GM11168 (cell line): ENCODE measurements around the gene ITPK1.

Source experiments
- in situ Hi-C: fragments of 300-500 bp; cut with MboI; formaldehyde crosslinking; loops from one replicate; pipeline ENCODE4 v1.12.0; 2022; ENCODE audit warnings: low sequenced_read_pairs; ENCODE audit not compliant: unreplicated experiment

The ITPK1 gene

GRCh38 chr14:92922155-92922735, 193.5 kb downstream of the ITPK1 start:
- in situ Hi-C loops, result no loop called here

GRCh38 chr14:92920001-92920400, 195.7 kb downstream of the ITPK1 start:
- in situ Hi-C loops, result no loop called here

GRCh38 chr14:92917956-92918355, 197.8 kb downstream of the ITPK1 start:
- in situ Hi-C loops, result no loop called here

GRCh38 chr14:92917041-92917940, 198.4 kb downstream of the ITPK1 start:
- in situ Hi-C loops, result no loop called here

DNA sequence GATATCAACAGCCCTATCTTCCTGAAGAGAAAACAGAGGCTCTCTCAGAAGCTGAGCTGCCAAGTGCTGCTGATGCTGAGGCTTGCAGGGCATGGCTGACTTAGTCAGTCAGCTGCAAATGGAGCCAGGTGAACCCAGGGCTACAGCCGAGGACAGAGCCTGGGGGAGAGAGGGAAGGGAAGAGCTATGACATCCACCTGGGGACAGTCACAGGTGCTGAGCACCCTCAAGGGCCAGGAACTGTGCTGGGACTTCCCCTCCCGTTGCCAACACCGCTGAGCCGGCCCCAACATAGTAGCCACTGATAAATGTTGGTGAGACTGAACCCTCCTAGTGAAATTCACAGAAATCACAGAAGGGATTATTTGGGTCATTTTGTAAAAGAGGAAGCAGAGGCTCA, 199.5 kb downstream of the ITPK1 start:
- in situ Hi-C loops, result no loop called here

DNA sequence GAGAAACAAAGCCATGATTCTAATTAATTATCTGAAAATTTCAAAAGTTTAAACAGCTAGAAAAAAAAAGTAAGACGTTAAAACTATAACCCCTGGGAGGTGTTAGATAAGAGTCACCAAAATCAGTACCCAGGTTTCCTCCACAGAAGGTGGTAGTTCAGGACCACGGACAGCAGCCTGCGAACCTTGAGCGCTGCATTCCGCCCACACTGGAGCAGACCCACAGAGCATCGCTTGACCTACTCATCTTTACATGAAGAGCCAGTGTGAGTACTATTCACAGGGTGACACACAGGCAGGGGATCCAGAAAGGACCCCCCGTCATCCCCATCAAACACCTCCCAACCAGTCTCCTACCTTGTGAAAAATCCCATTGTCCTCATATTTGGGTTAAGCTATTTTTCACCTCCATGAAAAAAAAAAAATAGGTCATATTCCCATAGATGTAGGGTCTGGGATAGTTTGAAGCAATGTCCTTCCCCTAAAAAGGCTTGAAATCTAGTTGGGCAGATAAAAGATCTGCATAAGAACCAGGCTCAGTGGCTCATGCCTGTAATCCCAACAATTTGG, 201.6 kb downstream of the ITPK1 start:
- in situ Hi-C loops, result no loop called here

GRCh38 chr14:92907316-92907911, 208.3 kb downstream of the ITPK1 start:
- in situ Hi-C loops, result no loop called here

DNA sequence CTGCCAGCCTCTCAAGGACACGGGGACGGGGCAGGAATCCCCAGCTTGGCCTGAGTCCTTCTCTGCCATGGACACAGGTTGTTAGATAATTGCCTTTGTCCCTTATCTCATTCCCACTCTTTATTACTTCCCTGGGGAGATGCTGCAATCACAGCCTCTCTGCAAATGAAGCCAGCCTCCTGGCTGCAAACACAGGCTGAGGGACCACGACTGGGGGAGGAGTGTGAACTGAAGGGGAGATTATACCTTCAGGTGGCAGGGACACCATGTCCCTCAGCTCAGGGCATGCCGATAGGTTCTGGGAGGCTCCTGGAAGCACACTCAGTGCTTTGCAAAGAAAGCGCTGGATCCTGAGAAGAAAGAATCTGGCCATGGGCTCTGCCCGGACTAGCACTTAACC, 208.9 kb downstream of the ITPK1 start:
- in situ Hi-C loops, result no loop called here

GRCh38 chr14:92906420-92906819, 209.3 kb downstream of the ITPK1 start:
- in situ Hi-C loops, result no loop called here

- in situ Hi-C loops, result no loop called here
Measured at GRCh38 chr14:92905667-92906066, 210.1 kb downstream of the ITPK1 start.

- in situ Hi-C loops, result no loop called here
Measured at GRCh38 chr14:92903359-92903758, 212.4 kb downstream of the ITPK1 start.

- in situ Hi-C loops, result no loop called here
Measured at GRCh38 chr14:92902726-92903125, 213.0 kb downstream of the ITPK1 start.

DNA sequence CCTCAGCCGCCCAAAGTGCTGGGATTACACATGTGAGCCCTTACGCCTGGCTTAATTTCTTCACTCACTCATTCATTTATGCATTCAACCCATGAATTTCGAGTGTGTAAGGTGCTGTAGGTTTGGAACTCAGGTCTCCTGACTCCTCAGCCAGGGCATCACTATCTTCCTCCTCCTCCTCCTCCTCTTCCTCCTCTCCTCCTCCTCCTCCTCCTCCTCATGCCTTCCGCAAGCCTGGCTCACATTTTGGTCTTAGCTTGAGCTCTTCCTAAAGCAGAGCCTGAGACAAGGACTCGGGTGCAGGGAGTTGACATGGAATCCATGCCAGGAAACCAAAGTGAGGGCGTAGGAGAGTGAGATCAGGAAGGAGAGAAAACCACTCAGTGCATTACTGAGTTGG, 213.5 kb downstream of the ITPK1 start:
- in situ Hi-C loops, result no loop called here

DNA sequence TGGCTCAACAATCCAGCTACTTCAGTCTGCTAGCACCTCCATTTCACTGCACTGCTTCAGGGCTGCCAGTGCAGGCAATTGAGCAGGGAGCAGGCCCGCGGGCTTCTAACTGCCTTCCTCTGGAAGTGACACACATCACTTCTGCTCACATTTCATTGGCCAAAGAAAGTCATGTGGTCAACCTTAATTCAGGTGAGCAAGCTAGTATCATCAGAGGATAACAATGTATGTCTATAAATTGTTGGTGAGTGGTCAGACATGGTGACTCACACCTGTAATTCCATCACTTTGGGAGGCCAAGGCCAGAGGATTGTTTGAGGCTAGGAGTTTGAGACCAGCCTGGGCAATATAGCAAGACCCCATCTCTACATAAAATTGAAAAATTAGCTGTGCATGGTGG, 215.1 kb downstream of the ITPK1 start:
- in situ Hi-C loops, result no loop called here

DNA sequence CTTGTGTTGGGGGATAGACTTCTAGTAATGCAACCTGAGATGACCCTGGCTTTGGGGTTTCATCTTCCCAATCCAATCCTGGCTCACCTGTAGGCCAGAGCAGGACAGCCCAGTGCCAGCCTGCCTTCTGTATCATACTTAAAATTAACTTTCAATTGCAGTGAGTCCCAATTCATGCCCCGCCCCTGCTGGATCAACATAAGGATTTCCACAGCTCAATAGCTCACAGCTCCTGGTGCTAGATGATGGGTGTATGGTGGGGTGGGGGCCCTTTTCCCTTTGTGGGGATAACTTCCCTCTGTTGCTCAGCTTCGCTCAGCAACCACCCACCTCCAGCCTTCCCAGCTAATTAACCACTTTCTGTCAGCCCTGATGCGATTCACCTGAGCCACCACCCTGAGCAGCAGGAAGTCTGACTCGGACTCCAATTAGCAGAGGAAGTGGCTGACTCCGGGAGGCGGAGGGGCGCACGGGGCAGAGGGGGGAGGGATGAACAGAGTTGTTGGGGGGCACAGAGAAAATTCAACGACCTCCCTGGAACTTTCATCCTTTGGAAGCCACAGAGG, 217.1 kb downstream of the ITPK1 start:
- in situ Hi-C loops, result no loop called here

DNA sequence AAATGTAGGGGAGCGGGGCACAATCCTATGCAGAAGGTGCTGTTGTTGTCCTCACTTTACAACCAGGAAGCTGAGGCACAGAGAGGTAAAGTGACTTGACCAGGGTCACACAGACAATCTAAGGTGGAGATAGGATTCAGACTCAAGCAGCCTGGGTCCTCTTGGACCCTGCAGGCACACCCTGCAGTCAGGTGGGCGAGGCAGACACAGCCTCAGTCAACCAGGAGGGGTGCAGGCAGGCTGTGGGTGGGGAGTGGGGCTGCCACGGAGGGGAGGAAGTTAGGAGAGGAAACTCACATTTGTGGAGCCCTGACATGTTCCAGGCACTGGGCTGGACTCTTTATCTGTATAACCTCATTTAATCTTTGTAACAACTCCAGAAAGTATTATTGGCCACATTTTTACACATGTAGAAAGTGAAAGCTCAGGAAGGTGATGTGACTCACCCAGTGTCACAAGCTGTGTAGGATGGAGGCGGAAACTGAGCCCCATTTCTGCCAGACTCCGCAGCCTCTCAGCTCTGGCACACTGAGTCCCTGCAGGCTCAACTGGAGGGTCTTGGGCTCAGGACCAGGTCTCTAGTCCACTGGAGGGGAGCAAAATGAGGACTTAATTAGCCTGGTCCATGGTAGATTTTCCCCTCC, 217.7 kb downstream of the ITPK1 start:
- in situ Hi-C loops, result no loop called here

GRCh38 chr14:92895352-92895878, 220.3 kb downstream of the ITPK1 start:
- in situ Hi-C loops, result no loop called here

- in situ Hi-C loops, result no loop called here
Measured at GRCh38 chr14:92892589-92892988, 223.1 kb downstream of the ITPK1 start.

- in situ Hi-C loops, result no loop called here
Measured at GRCh38 chr14:92890830-92891588, 224.7 kb downstream of the ITPK1 start.
